COLO668 (cell line): ENCODE data around the gene C22orf42.
"Not testable (repeated sequence)": the region's sequence is repeated elsewhere in the genome, so short reads cannot be mapped to it uniquely, and the experiment has no call there.

ENCODE experiments used
- DNase-seq: peaks from one replicate; lab custom pipeline; 2025; ENCODE audit not compliant: unreplicated experiment; lab: John Stamatoyannopoulos, UW

Gene C22orf42

DNA sequence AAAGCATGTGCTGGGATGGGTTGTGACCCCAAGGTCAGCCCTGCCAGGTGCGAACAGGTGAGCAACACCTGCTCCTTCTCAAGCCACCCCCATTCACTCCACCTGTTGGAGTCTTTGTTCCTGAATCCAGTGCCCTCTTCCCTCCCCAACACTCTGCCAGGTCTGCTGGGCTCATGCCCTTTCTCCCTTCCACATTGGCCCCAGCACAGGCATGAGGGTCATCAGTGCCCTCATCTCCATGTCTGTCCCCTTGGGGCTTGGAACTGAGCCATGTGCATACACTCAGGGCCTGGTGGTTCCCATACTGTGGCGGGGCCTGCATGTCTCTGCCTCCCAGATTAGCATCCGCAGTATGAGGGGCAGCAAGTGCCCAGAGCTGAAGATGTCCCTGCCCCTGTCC lies 26.7 kb upstream of the C22orf42 start:
- peak; percentile 39 for DNase-seq

DNA sequence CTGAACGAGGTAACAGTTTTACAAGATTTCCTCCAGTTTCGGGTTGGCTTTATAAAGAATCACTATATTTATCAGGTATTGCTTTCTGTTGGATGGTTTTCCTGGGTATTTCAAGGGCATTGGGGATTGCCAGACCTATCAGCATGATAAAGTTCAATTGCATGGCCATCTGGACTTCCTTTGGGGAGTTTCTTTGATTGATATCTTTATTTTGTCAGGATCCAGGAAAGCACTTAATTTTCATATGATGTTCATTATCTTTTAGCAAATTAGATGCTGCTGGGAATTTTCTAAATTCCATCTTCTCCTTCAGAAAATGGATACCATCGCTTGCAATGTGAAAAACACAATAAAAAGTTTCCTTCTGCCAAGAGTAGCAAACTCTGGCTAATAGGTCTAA lies 24.5 kb upstream of the C22orf42 start:
- no peak for DNase-seq

DNA sequence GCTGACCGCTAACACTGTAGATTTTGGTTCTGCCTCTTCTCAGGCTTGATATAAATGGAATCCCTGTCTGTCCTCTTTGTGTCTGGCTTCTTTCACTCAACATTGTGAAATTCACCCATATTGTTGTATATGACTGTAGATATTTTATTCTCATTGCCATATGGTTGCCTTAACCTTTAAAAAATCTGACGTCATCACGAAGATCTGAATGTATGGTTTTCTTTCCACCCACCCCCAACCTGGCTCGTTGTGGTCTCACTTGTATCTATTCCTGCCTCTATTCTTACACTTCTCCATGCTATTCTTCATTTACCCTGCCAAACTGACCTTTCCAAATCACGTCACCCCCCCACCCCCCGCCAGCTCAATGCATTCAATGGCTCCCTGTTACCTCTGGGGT lies 21.9 kb upstream of the C22orf42 start:
- DNase-seq = no peak

DNA sequence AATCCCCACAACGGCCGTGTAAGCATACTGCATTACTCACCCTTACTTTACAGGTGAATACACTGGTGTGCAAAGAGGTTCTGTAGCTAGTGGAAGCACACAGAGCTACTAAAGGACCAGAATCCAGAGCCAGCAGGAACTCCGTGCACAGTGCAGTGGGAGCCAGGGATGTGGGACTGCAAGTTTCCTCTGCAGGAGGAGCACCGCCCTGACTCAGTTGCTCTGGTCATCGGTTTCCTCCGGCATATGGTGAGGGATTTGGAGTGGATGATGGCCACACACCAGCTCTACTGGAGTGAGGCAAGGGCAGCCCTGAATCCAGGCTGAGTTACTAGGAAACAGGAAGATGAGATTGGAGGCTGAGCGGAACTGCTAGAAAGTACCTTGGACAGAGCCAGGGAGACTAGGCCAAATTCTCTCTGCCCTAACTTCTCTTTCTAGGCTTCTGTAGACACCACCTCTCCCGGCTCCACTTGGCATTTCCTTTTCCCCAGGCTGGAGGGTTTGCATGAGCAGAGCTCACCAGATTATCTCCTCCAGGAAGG lies 18.2 kb upstream of the C22orf42 start:
- DNase-seq = no peak

DNA sequence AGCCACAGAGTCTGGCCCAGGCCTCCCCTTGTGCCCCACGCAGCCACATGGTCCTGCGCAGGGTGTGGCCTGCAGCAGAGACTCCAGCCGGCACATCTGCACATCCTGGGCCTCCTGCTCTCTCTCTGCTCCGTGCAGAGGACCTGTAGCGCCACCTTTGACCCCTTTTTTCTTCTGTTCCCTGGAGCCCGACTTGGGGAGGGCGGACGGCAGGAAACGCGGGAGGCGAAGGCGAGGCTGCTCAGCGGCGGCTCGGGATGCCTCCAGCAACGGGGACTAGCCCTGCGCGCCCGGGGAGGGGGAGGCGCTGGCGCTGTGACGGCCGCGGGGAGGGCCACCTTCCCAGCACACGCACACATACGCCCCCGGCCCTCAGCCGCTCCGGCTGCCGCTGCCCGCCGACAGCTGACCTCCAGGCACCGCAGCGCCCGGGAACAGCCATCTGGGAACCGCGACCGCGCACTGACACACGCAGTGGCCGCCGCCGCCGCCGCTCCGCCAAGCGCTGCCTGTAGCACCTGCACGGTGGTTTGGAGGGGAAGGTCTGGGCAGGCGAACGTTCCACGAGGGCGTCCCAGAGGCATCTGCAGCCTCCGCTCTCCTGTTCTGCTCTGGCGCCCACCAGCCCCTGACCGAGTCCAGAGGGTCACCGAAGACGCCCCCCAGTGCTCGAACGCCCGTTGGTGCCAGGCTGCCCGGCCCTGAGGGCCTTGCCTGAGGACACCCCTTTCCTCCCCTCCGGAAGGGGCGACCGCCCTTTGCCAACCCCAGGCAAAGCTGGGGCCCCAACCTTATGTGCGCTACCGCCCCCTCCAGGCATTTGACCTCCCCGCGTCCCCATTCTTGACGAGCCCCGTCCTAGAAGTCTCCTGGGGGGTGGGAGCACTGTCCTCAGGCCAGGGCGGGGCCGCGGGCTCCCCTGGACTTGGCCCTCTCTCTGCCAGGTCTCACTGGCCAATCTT lies 16.9 kb upstream of the C22orf42 start:
- DNase-seq = peak; percentile 46

DNA sequence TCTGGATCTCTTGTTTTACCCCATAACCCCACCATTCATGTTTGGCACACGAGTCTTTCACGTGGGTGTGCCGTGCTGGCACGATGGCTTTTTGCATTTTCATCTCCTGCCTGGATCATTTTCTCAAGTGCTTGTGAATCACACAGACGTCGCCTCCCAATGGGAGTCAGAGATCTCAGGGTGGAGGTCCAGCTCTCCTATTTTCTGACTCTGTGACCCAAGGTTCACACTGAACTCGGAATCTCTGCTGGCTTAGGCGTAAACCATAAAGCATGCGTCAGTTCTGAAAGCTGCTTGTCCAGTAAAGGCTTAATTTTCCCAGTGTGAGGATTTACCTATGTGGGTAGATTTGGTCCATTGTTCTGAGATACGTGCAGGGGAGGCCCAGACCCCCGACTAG lies 16.0 kb upstream of the C22orf42 start:
- DNase-seq = no peak

DNA sequence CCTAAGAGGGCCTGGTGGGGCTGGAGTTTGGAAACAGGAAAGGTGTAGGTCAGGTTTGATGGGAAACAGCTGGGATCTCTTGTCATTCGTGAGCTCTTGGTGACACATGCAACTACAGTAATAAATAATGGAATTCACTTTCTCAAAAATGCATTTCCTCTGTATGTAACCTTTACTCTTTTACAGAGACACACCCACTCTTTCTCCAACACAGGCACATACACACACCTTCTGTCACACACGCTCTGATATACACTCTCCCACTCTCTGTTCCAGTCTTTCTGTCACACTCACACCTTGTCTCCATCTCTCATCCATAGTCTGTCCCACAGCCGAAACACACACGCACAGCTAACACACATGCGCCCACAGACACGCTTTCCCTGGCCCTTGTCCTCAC lies 6.6 kb upstream of the C22orf42 start:
- no peak for DNase-seq

DNA sequence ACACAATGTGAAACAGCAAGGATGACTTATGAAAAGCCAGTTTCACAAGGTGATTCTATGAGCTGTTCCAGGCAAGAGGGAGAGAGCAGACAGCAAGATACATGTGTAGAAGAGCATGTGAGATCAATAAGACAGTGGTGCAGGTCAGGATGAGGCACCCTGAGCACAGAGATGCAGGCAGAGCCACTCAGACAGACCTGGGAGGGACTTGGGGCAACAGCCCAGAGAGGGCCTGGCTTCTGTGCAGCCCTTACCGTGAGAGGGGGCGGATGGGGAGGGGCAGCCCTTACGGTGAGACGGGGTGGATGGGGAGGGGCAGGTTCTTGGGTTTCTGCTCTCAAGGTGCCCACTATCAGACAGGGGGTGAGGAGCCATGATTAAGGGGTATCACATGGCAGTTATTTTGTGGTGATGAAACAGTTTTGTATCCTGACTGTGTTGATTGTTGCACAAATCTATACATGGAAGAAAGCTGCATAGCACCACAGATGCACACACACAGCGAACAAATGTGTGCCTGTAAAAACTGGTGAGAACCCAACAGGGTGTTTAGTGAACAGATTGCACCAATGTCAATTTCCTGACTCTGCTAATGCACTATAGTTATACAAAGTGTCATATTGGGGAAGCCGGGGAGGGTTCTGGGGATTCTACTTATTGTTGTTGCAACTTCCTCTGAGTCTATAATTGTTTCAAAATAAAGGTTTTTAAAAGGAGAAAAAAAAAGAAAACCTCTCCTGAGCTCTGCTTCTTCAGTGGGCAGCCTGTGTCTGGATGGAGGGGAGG lies 5.2 kb upstream of the C22orf42 start:
- DNase-seq = no peak

DNA sequence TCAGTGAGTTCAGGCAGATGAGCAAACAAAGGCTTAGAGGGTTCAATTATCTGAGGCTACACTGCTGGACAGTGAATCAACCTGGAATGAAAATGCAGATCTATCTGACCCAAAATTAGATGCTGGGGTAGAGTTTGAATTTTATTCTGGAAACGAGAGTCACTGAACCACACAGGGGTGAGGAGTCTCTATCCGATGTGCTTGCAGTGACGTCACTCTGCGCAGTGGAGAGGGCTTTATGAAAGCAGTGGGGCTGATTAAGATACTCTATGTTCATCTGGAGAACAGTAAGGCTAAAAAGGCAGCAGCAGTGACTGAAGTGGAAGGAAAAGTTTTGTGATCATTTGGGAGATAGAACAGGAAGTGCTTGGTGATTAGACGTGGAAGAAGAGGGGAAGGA lies 1.3 kb upstream of the C22orf42 start:
- not testable (repeated sequence) for DNase-seq

DNA sequence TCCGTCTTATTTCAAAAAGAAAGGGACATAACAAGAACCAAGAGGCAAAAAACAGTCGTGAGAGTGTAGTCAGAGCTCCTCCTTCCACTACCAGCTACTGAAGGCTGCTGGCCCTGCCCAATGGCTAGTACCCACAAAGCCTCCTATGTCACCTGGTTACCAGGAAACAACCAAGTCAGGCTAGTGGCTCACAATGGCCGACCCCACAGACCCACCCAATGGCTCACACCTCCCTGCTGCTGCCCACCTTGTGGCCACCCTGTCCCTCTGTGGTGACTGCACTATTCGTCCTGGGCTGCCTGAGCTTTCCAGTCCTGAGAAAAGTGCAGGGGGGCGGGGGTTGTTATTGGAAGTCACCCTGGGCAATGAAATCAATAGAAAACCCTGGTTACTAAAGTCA lies 1.5 kb downstream of the C22orf42 start:
- not testable (repeated sequence) for DNase-seq

DNA sequence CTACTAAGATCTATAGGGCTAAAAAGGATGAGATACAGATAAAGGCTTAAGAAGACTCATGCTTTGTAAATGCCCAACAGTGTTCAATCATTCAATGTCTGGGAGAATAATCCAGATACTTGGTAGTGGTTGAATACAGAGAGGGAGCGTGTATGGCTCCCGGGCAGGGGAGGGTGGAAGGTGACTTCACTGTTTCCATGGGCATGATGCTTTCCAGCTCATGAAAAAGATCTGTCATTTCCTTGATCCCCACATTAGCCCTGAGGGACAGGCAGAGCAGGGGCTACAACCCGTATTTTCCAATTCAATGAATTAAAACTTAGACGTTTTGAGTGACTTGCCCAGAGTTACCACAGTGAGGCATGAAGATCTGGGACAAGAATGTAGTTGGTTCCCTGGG lies 4.4 kb downstream of the C22orf42 start:
- DNase-seq = not testable (repeated sequence)

DNA sequence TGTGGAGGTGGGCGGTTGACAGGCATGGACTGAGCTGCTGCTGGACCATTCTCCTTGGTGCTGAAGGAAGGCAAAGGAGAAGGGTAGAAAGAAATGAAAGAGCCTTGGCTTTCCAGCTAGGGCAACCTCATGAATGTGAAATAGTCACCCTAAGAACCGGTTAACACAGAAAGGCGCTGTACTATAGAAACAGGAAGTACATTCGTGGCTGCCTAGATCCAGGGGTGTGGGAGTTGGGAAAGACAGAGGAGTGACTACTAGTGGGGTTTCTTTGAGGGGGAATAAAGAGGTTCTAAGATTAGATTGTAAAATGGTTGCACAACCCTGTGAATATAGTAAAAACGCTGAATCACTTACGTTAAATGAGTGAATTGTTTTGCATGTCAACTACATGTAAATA lies 7.5 kb downstream of the C22orf42 start:
- not testable (repeated sequence) for DNase-seq

DNA sequence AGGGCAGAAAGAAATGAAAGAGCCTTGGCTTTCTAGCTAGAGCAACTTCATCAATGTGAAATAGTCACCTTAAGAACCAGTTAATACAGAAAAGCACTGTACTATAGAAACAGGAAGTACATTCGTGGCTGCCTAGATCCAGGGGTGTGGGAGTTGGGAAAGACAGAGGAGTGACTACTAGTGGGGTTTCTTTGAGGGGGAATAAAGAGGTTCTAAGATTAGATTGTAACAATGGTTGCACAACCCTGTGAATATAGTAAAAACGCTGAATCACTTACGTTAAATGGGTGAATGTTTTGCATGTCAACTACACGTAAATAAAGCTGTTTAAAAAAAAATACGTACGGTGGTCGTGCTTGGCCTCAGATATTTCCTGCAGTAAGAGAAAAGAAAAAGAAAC lies 8.5 kb downstream of the C22orf42 start:
- DNase-seq = not testable (repeated sequence)

DNA sequence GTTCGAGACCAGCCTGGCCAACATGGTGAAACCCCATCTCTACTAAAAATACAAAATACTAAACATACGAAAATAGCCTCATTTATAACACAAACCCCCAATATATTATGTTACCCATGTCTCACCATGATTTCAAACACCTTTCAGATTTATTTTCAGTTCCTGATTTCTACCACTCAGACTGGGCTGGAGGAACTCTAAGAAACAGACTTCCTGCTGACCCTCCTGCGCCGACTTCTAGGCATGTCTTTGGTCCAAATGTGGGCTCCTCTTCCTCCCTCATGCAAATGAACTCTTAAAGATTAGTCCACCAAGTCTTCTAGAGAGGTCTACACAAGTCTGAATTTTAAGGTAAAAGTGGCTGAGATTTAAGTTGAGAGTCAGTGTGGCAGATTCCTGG lies 10.7 kb downstream of the C22orf42 start:
- not testable (repeated sequence) for DNase-seq

DNA sequence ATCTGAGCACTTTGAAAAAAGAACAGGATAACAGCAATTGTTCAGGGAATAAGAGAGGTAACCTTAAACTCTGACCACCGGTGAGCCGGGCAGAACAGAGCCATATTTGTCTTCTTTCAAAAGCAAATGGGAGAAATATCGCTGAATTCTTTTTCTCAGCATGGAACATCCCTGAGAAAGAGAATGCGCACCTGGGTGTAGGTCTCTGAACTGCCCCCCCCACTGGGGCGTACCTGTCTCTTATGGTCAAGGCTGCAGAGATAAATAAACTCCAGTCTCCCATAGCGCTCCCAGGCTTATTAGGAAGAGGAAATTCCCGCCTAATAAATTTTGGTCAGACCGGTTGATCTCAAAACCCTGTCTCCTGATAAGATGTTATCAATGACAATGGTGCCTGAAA lies 12.0 kb downstream of the C22orf42 start:
- DNase-seq = not testable (repeated sequence)

DNA sequence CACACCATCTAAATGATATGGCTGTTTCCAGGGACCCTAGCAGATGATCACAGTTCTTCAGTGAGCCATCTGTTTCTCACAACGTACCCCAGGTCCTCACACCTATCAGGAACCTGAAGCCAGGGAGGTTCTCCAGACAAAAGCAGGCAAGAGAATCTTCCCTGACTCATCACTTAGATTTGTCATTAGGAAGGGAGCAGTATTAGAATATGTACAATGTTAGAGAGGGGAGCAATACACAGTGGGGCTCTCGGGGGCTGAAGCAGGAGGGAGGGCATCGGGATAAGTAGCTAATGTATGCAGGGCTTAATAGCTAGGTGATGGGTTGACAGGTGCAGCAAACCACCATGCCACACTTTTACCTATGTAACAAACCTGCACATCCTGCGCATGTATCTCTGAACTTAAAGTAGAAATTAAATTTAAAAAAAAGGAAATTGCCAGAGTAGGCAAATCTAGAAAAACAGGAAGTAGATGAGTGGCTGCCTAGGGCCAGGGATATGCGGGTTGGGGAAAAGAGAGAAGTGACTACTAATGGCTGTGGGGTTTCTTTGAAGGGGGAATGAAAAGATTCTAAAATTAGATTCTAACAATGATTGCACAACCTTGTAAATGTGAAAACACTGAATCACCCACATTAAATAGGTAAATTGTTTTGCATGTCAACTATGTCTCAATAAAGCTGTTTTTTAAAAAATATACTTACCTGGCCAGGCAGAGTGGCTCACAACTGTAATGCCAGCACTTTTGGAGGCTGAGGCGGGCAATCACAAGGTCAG lies 14.4 kb downstream of the C22orf42 start:
- DNase-seq = no peak

DNA sequence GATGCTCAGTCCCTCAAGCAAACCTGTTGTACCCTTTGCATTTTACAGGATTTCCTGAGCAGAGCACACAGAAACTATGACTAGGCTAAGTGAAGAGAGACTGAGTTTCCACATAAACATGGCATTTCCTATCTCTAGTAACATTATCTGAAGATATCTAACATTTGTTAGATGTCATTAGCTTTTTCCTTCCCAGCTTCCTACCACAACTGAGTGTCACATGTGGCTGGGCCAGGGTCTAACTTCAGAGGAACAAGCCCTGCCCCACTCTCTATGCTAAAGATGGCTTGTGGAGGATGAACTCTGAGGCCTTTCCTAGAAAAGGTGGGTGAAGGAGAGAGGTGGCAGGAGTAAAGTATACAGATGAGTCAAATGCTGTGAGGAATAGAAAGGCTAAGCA lies 16.5 kb downstream of the C22orf42 start:
- no peak for DNase-seq

DNA sequence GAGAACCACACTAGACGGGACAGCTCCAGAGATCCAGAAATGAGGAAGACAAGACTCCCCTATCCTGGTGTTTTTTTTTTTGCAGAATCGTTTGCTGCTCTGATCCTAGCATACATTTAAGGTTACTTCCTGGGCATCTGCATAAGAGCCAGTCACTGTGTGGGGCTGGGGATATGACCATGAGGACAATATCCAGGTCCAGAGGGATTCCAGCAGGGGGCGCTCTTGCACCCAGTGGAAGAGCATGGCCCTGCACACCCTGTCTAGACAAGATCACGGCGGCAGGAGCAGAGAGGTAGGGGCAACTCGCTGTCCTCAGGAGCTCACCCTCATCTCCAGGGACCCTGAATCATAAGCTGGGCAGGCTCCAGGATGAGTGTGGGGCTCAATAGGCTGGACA lies 18.4 kb downstream of the C22orf42 start:
- DNase-seq = not testable (repeated sequence)

DNA sequence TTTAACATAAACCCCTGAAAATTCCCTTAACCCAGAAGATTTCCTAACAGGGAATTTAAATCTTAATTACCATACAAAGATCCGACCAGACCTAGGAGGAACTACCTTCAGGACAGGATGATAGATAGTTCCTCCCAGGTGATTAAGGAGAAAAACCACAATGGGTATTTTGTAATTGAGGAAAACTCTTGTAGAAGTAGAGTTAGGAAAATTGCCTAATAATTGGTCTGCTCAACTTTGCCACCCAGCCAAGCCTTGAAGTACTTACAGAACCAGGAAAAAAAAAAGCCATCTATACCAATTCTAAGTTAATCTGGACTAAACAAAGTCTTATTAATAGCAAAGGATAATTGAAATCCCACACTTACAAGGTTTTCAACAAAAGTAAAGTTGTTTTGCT lies 20.5 kb downstream of the C22orf42 start:
- DNase-seq = not testable (repeated sequence)

DNA sequence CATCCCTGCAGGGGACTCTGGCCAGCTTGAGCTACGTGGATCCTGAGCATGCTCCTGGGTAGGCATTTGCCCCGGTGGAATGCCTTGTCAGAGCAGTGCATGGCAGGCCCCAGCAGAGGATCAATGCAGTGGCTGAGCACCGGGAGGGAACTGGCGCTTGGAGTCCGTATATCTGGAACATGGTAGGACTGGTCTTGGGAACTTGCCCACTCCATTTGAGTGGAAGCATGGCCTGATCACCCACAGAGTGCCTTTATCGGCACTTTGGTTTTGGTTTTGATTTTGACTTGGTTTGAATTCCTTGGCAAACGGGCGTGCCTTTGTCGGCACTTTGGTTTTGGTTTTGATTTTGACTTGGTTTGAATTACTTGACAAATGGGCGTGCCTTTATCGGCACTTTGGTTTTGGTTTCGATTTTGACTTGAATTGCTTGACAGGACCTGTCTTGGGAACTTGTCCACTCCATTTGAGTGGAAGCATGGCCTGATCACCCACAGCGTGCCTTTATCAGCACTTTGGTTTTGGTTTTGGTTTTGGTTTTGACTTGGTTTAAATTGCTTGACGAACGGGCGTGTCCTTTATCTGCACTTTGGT lies 21.3 kb downstream of the C22orf42 start:
- peak; percentile 43 for DNase-seq

DNA sequence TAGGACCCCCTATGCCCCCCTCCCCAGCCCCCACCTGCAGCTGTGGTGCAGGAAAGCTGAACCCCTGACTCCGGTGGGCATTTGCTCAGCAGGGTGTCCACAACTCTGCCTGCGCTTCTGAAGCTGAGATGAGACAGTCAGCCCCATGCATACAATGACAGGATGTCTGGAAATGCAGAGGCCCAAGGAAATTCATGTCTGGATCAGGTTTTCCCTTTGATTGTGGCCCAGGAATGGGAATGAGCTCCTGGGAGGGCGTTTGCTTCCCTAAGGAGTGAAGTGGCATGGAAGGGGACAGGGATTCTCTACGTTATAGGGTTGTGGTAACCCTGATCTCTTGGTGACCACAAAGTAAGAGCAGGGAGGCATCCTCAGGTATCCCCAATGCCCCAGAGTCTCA lies 22.2 kb downstream of the C22orf42 start:
- DNase-seq = not testable (repeated sequence)
